ENCODE results near the gene PARM1.

The PARM1 gene

GRCh38 chr4:74942251-74942917 lies 9.5 kb downstream of the PARM1 start:
- H3K36me3 ChIP-seq (ENCODE audit: control insufficient read depth, insufficient read depth, low read length, severe bottlenecking), result peaks cover 3% of the 10 kb centered on the region
- peaks cover 2% of the 10 kb centered on the region for H3K27me3 ChIP-seq (replicated peaks; ENCODE audit: control insufficient read depth, insufficient read depth, low read length)
- no peaks in the 10 kb centered on the region for H3K9me3 ChIP-seq (ENCODE audit: control insufficient read depth, low read length)
- DNase-seq (ENCODE audit: low read depth), result no peak
- H3K9ac ChIP-seq (ENCODE audit: low read length), result no peak overlapping the region
- peaks cover 6% of the 10 kb centered on the region for H3K4me1 ChIP-seq (ENCODE audit: control insufficient read depth, insufficient read depth, low read length)
- no peak overlapping the region for H3K4me3 ChIP-seq (ENCODE audit: low read length)

GRCh38 chr4:74942918-74943253 lies 10.0 kb downstream of the PARM1 start:
- Histone ChIP-seq H3K27me3 (replicated peaks; ENCODE audit: control insufficient read depth, insufficient read depth, low read length) (no peaks in the 10 kb centered on the region), H3K4me1 (ENCODE audit: control insufficient read depth, insufficient read depth, low read length) (peaks cover 6% of the 10 kb centered on the region), H3K9ac (ENCODE audit: low read length) (no peak overlapping the region), H3K36me3 (ENCODE audit: control insufficient read depth, insufficient read depth, low read length, severe bottlenecking) (peaks cover 3% of the 10 kb centered on the region), H3K9me3 (ENCODE audit: control insufficient read depth, low read length) (no peaks in the 10 kb centered on the region), H3K4me3 (ENCODE audit: low read length) (no peak overlapping the region)
- DNase-seq (ENCODE audit: low read depth), result no peak

- Histone ChIP-seq H3K9me3 (ENCODE audit: control insufficient read depth, low read length) (no peaks in the 10 kb centered on the region), H3K4me1 (ENCODE audit: control insufficient read depth, insufficient read depth, low read length) (peaks cover 12% of the 10 kb centered on the region), H3K4me3 (ENCODE audit: low read length) (no peak overlapping the region), H3K27me3 (replicated peaks; ENCODE audit: control insufficient read depth, insufficient read depth, low read length) (no peaks in the 10 kb centered on the region), H3K9ac (ENCODE audit: low read length) (no peak overlapping the region), H3K36me3 (ENCODE audit: control insufficient read depth, insufficient read depth, low read length, severe bottlenecking) (peaks cover 3% of the 10 kb centered on the region)
- no peak for DNase-seq (ENCODE audit: low read depth)
Measured at GRCh38 chr4:74944354-74944793, 11.5 kb downstream of the PARM1 start.

GRCh38 chr4:74946196-74946595 lies 13.3 kb downstream of the PARM1 start:
- no peak overlapping the region for H3K9ac ChIP-seq (ENCODE audit: low read length)

GRCh38 chr4:74947798-74948197 lies 14.9 kb downstream of the PARM1 start:
- H3K9me3 ChIP-seq (ENCODE audit: control insufficient read depth, low read length), result peaks cover 3% of the 10 kb centered on the region
- no peaks in the 10 kb centered on the region for H3K27me3 ChIP-seq (replicated peaks; ENCODE audit: control insufficient read depth, insufficient read depth, low read length)
- H3K36me3 ChIP-seq (ENCODE audit: control insufficient read depth, insufficient read depth, low read length, severe bottlenecking), result no peaks in the 10 kb centered on the region
- H3K4me3 ChIP-seq (ENCODE audit: low read length), result no peak overlapping the region
- DNase-seq (ENCODE audit: low read depth), result no peak
- no peak overlapping the region for H3K9ac ChIP-seq (ENCODE audit: low read length)
- peaks cover 12% of the 10 kb centered on the region for H3K4me1 ChIP-seq (ENCODE audit: control insufficient read depth, insufficient read depth, low read length)

More at GRCh38 chr4:74946196-74946595, 13.3 kb downstream of the PARM1 start:
- no peaks in the 10 kb centered on the region for H3K36me3 ChIP-seq (ENCODE audit: control insufficient read depth, insufficient read depth, low read length, severe bottlenecking)
- no peak for DNase-seq (ENCODE audit: low read depth)
- peaks cover 12% of the 10 kb centered on the region for H3K4me1 ChIP-seq (ENCODE audit: control insufficient read depth, insufficient read depth, low read length)
- no peaks in the 10 kb centered on the region for H3K27me3 ChIP-seq (replicated peaks; ENCODE audit: control insufficient read depth, insufficient read depth, low read length)
- H3K4me3 ChIP-seq (ENCODE audit: low read length), result no peak overlapping the region
- H3K9me3 ChIP-seq (ENCODE audit: control insufficient read depth, low read length), result peaks cover 3% of the 10 kb centered on the region

GRCh38 chr4:74948236-74948635 lies 15.3 kb downstream of the PARM1 start:
- no peak for DNase-seq (ENCODE audit: low read depth)
- Histone ChIP-seq H3K4me3 (ENCODE audit: low read length) (no peak overlapping the region), H3K9ac (ENCODE audit: low read length) (no peak overlapping the region), H3K4me1 (ENCODE audit: control insufficient read depth, insufficient read depth, low read length) (peaks cover 10% of the 10 kb centered on the region), H3K9me3 (ENCODE audit: control insufficient read depth, low read length) (peaks cover 3% of the 10 kb centered on the region), H3K27me3 (replicated peaks; ENCODE audit: control insufficient read depth, insufficient read depth, low read length) (no peaks in the 10 kb centered on the region), H3K36me3 (ENCODE audit: control insufficient read depth, insufficient read depth, low read length, severe bottlenecking) (no peaks in the 10 kb centered on the region)

- peaks cover 3% of the 10 kb centered on the region for H3K9me3 ChIP-seq (ENCODE audit: control insufficient read depth, low read length)
- no peaks in the 10 kb centered on the region for H3K27me3 ChIP-seq (replicated peaks; ENCODE audit: control insufficient read depth, insufficient read depth, low read length)
- peaks cover 3% of the 10 kb centered on the region for H3K36me3 ChIP-seq (ENCODE audit: control insufficient read depth, insufficient read depth, low read length, severe bottlenecking)
- no peak overlapping the region for H3K9ac ChIP-seq (ENCODE audit: low read length)
- DNase-seq (ENCODE audit: low read depth), result no peak
- no peak overlapping the region for H3K4me3 ChIP-seq (ENCODE audit: low read length)
- H3K4me1 ChIP-seq (ENCODE audit: control insufficient read depth, insufficient read depth, low read length), result peaks cover 6% of the 10 kb centered on the region
Measured at GRCh38 chr4:74950200-74950599, 17.3 kb downstream of the PARM1 start.

- no peak for DNase-seq (ENCODE audit: low read depth)
- no peak overlapping the region for H3K9ac ChIP-seq (ENCODE audit: low read length)
- H3K4me1 ChIP-seq (ENCODE audit: control insufficient read depth, insufficient read depth, low read length), result peaks cover 6% of the 10 kb centered on the region
- no peak overlapping the region for H3K4me3 ChIP-seq (ENCODE audit: low read length)
- peaks cover 3% of the 10 kb centered on the region for H3K9me3 ChIP-seq (ENCODE audit: control insufficient read depth, low read length)
- H3K27me3 ChIP-seq (replicated peaks; ENCODE audit: control insufficient read depth, insufficient read depth, low read length), result no peaks in the 10 kb centered on the region
- H3K36me3 ChIP-seq (ENCODE audit: control insufficient read depth, insufficient read depth, low read length, severe bottlenecking), result peaks cover 3% of the 10 kb centered on the region
Measured at GRCh38 chr4:74950882-74951281, 18.0 kb downstream of the PARM1 start.

- Histone ChIP-seq H3K4me1 (ENCODE audit: control insufficient read depth, insufficient read depth, low read length) (no peaks in the 10 kb centered on the region), H3K4me3 (ENCODE audit: low read length) (no peak overlapping the region), H3K36me3 (ENCODE audit: control insufficient read depth, insufficient read depth, low read length, severe bottlenecking) (peaks cover 3% of the 10 kb centered on the region), H3K27me3 (replicated peaks; ENCODE audit: control insufficient read depth, insufficient read depth, low read length) (no peaks in the 10 kb centered on the region), H3K9me3 (ENCODE audit: control insufficient read depth, low read length) (peaks cover 3% of the 10 kb centered on the region), H3K9ac (ENCODE audit: low read length) (no peak overlapping the region)
- no peak for DNase-seq (ENCODE audit: low read depth)
Measured at GRCh38 chr4:74953647-74954046, 20.7 kb downstream of the PARM1 start.

GRCh38 chr4:74958881-74959280 lies 26.0 kb downstream of the PARM1 start:
- H3K9me3 ChIP-seq (ENCODE audit: control insufficient read depth, low read length), result peaks cover 7% of the 10 kb centered on the region
- no peak overlapping the region for H3K4me3 ChIP-seq (ENCODE audit: low read length)
- H3K9ac ChIP-seq (ENCODE audit: low read length), result no peak overlapping the region
- peaks cover 7% of the 10 kb centered on the region for H3K36me3 ChIP-seq (ENCODE audit: control insufficient read depth, insufficient read depth, low read length, severe bottlenecking)
- H3K27me3 ChIP-seq (replicated peaks; ENCODE audit: control insufficient read depth, insufficient read depth, low read length), result no peaks in the 10 kb centered on the region
- no peaks in the 10 kb centered on the region for H3K4me1 ChIP-seq (ENCODE audit: control insufficient read depth, insufficient read depth, low read length)
- no peak for DNase-seq (ENCODE audit: low read depth)

- Histone ChIP-seq H3K9ac (ENCODE audit: low read length) (no peak overlapping the region), H3K27me3 (replicated peaks; ENCODE audit: control insufficient read depth, insufficient read depth, low read length) (no peaks in the 10 kb centered on the region), H3K36me3 (ENCODE audit: control insufficient read depth, insufficient read depth, low read length, severe bottlenecking) (peaks cover 4% of the 10 kb centered on the region), H3K9me3 (ENCODE audit: control insufficient read depth, low read length) (peaks cover 7% of the 10 kb centered on the region), H3K4me3 (ENCODE audit: low read length) (no peak overlapping the region), H3K4me1 (ENCODE audit: control insufficient read depth, insufficient read depth, low read length) (no peaks in the 10 kb centered on the region)
- DNase-seq (ENCODE audit: low read depth), result no peak
Measured at GRCh38 chr4:74961230-74961629, 28.3 kb downstream of the PARM1 start.

- H3K4me1 ChIP-seq (ENCODE audit: control insufficient read depth, insufficient read depth, low read length), result peaks cover 1% of the 10 kb centered on the region
- H3K4me3 ChIP-seq (ENCODE audit: low read length), result no peak overlapping the region
- H3K9ac ChIP-seq (ENCODE audit: low read length), result no peak overlapping the region
- no peaks in the 10 kb centered on the region for H3K27me3 ChIP-seq (replicated peaks; ENCODE audit: control insufficient read depth, insufficient read depth, low read length)
- peaks cover 7% of the 10 kb centered on the region for H3K9me3 ChIP-seq (ENCODE audit: control insufficient read depth, low read length)
- DNase-seq (ENCODE audit: low read depth), result no peak
- H3K36me3 ChIP-seq (ENCODE audit: control insufficient read depth, insufficient read depth, low read length, severe bottlenecking), result peaks cover 4% of the 10 kb centered on the region
Measured at GRCh38 chr4:74962584-74962983, 29.7 kb downstream of the PARM1 start.

All from adipocyte (in vitro differentiated cells).